K562 (cell line): Measurements from ENCODE around the gene KLHL29. TPM values are rescaled to one million over a fixed set of nuclear protein-coding genes. Genes with fewer than 3 reads are reported as not detected.

ENCODE experiments used
- ATAC-seq: fragments of 200-7000 bp; cut with Tn5 transposase; 3 replicates; pipeline ENCODE4 v1.9.1; 2020; ENCODE audit warnings: moderate library complexity
- BruUV-seq: library from RNA; stranded (reverse); fragments of 400-500 nt; replicated peaks from 2 replicates; lab custom pipeline; 2021; lab: Mats Ljungman, UMichigan
- CTCF ChIA-PET: fragments of 300-600 bp; formaldehyde crosslinking; extraction: SDS; loops from one replicate; lab custom pipeline; 2021; ENCODE audit warnings: low intra/inter-chr PET ratio; lab: Yijun Ruan, JAX
- POLR2A ChIA-PET: fragments of 300-600, 350-650 bp; sonication (Branson Sonifier 250); formaldehyde crosslinking; extraction: SDS; loops from one replicate; lab custom pipeline; 2021; ENCODE audit warnings: antibody characterized with exemption, inconsistent platforms; lab: Yijun Ruan, JAX
- DNase-seq, 4 experiments: peaks; one replicate each; pipeline versions ENCODE4 v3.0.0 to v3.0.0-alpha.2; 2011 to 2018; ENCODE audit warnings: low spot score in 3 of 4, mixed read lengths in 3 of 4; ENCODE audit errors: extremely low read depth in 1 of 4
- FAIRE-seq: peaks from 2 replicates; lab custom pipeline; 2011; peaks lifted over from hg19 to GRCh38; lab: Jason Lieb, UNC
- H2AFZ ChIP-seq: 2 replicates; pipeline ENCODE4 v1.6.0; 2011; ENCODE audit warnings: low read depth, low read length, control low read depth, inconsistent platforms
- H3K27ac ChIP-seq: fragments of 200-600 bp; 3 replicates; pipeline ENCODE4 v1.8.0; 2011; ENCODE audit warnings: low read depth, mild to moderate bottlenecking, control low read depth, inconsistent platforms, low read length, moderate library complexity, mixed read lengths; ENCODE audit errors: extremely low read depth
- H3K27me3 ChIP-seq, 2 experiments: fragments of 300-600 bp in 1 of 2; 2 replicates in 1 of 2; 3 replicates in 1 of 2; pipeline versions ENCODE4 v1.6.0 to v1.8.0; 2011; ENCODE audit warnings: inconsistent platforms in 2 of 2, low read length in 2 of 2, mild to moderate bottlenecking in 1 of 2, mixed read lengths in 1 of 2, moderate library complexity in 1 of 2; ENCODE audit not compliant: control insufficient read depth in 2 of 2, insufficient read depth in 2 of 2
- H3K36me3 ChIP-seq: fragments of 300-600 bp; 3 replicates; pipeline ENCODE4 v1.8.0; 2011; ENCODE audit warnings: mild to moderate bottlenecking, low read length, inconsistent platforms; ENCODE audit not compliant: control insufficient read depth, insufficient read depth
- H3K4me1 ChIP-seq, 2 experiments: fragments of 200-600 bp in 1 of 2; replicated peaks in 1 of 2; 2 replicates in 1 of 2; 3 replicates in 1 of 2; pipeline versions ENCODE4 v1.5.1 to v1.8.0; 2011; ENCODE audit warnings: inconsistent platforms in 2 of 2, low read length in 2 of 2, mild to moderate bottlenecking in 1 of 2, mixed read lengths in 1 of 2, moderate library complexity in 1 of 2; ENCODE audit not compliant: control insufficient read depth in 2 of 2, insufficient read depth in 2 of 2
- H3K4me2 ChIP-seq: 2 replicates; pipeline ENCODE4 v1.6.1; 2011; ENCODE audit warnings: low read length, control low read depth, inconsistent platforms, mixed read lengths; ENCODE audit not compliant: insufficient read depth
- H3K4me3 ChIP-seq: fragments of 200-600 bp; sonication (generic), shearing (Covaris generic); 2 replicates; pipeline ENCODE4 v1.5.1; 2016; ENCODE audit warnings: control low read depth, inconsistent platforms
- H3K79me2 ChIP-seq: fragments of 200-600 bp; 3 replicates; pipeline ENCODE4 v1.8.0; 2011; ENCODE audit warnings: low read length, inconsistent platforms; ENCODE audit not compliant: control insufficient read depth, insufficient read depth
- H3K9ac ChIP-seq, 2 experiments: 2 replicates each; pipeline versions ENCODE4 v1.6.0 to v1.6.1; 2011; ENCODE audit warnings: low read depth in 2 of 2, low read length in 2 of 2, control low read depth in 1 of 2, inconsistent platforms in 1 of 2, mild to moderate bottlenecking in 1 of 2, mixed read lengths in 1 of 2; ENCODE audit not compliant: insufficient read depth in 1 of 2
- H3K9me1 ChIP-seq: one replicate; pipeline ENCODE4 v1.6.0; 2011; ENCODE audit warnings: inconsistent platforms, mild to moderate bottlenecking, low read length, moderate library complexity; ENCODE audit not compliant: control insufficient read depth, insufficient read depth
- H3K9me3 ChIP-seq: replicated peaks from 2 replicates; pipeline ENCODE4 v1.5.1; 2011; ENCODE audit warnings: low read depth, low read length, inconsistent platforms; ENCODE audit not compliant: control insufficient read depth, insufficient read depth
- H4K20me1 ChIP-seq: replicated peaks from 2 replicates; pipeline ENCODE4 v1.6.1; 2011; ENCODE audit warnings: low read length, inconsistent platforms, mixed read lengths; ENCODE audit not compliant: control insufficient read depth, insufficient read depth
- COPS2 ChIP-seq: fragments of 450-650 bp; conservative IDR thresholded peaks from 2 replicates; pipeline ENCODE4 v1.6.1; 2016; ENCODE audit warnings: mild to moderate bottlenecking, moderate library complexity
- HNRNPH1 ChIP-seq: fragments of 200-400 bp; formaldehyde crosslinking; optimal IDR thresholded peaks from 2 replicates; pipeline ENCODE3; 2017; ENCODE audit warnings: low read depth, mild to moderate bottlenecking, low read length, moderate library complexity
- MTA2 ChIP-seq: fragments of 450-650 bp; IDR thresholded peaks from 2 replicates; pipeline ENCODE4 v1.6.1; 2016; ENCODE audit warnings: low read depth
- SAFB ChIP-seq: fragments of 200-400 bp; formaldehyde crosslinking; IDR thresholded peaks from 2 replicates; pipeline ENCODE4 v1.6.1; 2017; ENCODE audit warnings: low read depth, low read length, borderline replicate concordance
- SRF ChIP-seq, 2 experiments: fragments of 250-450, 450-650 bp in 1 of 2; sonication (Bioruptor Pico) in 1 of 2; sonication (generic) in 1 of 2; formaldehyde crosslinking; IDR thresholded peaks; 2 replicates each; pipeline versions ENCODE4 v1.5.0 to v1.5.1; 2020 to 2022; ENCODE audit warnings: mild to moderate bottlenecking in 1 of 2, missing genetic modification reagents in 1 of 2
- STAT5A ChIP-seq: IDR thresholded peaks from 2 replicates; pipeline ENCODE4 v1.6.1; 2012; ENCODE audit warnings: low read length, inconsistent platforms, borderline replicate concordance
- SUPT5H ChIP-seq: fragments of 450-650 bp; IDR thresholded peaks from 2 replicates; pipeline ENCODE4 v1.6.1; 2016
- ZNF444 ChIP-seq: fragments of 250-450 bp; sonication (Bioruptor Pico); IDR thresholded peaks from 2 replicates; pipeline ENCODE4 v1.4.0; 2020; ENCODE audit warnings: mild to moderate bottlenecking, moderate library complexity
- WGBS: fragments of 100-300 bp; shearing (Covaris generic); methylation state at CpG from one replicate; pipeline ENCODE4 v1.1.6; 2016; ENCODE audit warnings: low coverage, mixed read lengths; ENCODE audit not compliant: insufficient coverage; ENCODE audit errors: missing lambda C conversion rate; 5-methylcytosine and 5-hydroxymethylcytosine counted together
- in situ Hi-C: fragments of 300-500 bp; cut with MboI; formaldehyde crosslinking; loops from 4 replicates; pipeline ENCODE4 v1.15.0; 2018; ENCODE audit warnings: inconsistent platforms, mixed read lengths
- intact Hi-C: fragments of 100-400 bp; cut with micrococcal nuclease; formaldehyde crosslinking; loops from 2 replicates; pipeline ENCODE4 v1.14.2; 2022
- polyA plus RNA-seq, 8 experiments: library from polyadenylated mRNA; depleted of rRNA in 4 of 8; stranded (reverse) in 5 of 8; unstranded in 3 of 8; fragments of >200 nt; fragmentation: Nextera tagmentation in 2 of 8; fragmentation: Illumina TruSeq in 1 of 8; extraction: Ambion mirVana in 2 of 8; extraction: Trizol in 1 of 8; gene quantifications; 2 replicates each; pipeline versions ENCODE4 v1.2.1 to v1.2.3, GENCODE V29; 2011 to 2014; ENCODE audit warnings: inconsistent platforms in 1 of 8, missing spikeins in 1 of 8
- total RNA-seq, 7 experiments: library from RNA; depleted of rRNA in 6 of 7; stranded (reverse); fragments of >200 nt in 6 of 7; fragmentation: Illumina TruSeq in 2 of 7; extraction: Trizol in 2 of 7; gene quantifications; 2 replicates each; pipeline versions ENCODE4 v1.2.1 to v1.2.3, GENCODE V29; 2011 to 2021; ENCODE audit warnings: low replicate concordance in 1 of 7
- TF ChIP-seq, protein P1 (sequence below): fragments of 450-650 bp; formaldehyde crosslinking; IDR thresholded peaks from 2 replicates; pipeline ENCODE4 v1.4.0; 2022; ENCODE audit warnings: missing genetic modification characterization
- TF ChIP-seq, protein P2 (sequence below): fragments of 450-650 bp; IDR thresholded peaks from 2 replicates; pipeline ENCODE4 v1.6.1; 2016; ENCODE audit warnings: low read depth, mild to moderate bottlenecking, moderate library complexity

KLHL29 gene
- total and polyA plus RNA-seq, 9 of the 15 experiments (the other 6 are each of a cell fraction or from before 2014, with no cell fraction given), result 0.03 to 0.31 (median 0.08) TPM; not detected in 1

DNA sequence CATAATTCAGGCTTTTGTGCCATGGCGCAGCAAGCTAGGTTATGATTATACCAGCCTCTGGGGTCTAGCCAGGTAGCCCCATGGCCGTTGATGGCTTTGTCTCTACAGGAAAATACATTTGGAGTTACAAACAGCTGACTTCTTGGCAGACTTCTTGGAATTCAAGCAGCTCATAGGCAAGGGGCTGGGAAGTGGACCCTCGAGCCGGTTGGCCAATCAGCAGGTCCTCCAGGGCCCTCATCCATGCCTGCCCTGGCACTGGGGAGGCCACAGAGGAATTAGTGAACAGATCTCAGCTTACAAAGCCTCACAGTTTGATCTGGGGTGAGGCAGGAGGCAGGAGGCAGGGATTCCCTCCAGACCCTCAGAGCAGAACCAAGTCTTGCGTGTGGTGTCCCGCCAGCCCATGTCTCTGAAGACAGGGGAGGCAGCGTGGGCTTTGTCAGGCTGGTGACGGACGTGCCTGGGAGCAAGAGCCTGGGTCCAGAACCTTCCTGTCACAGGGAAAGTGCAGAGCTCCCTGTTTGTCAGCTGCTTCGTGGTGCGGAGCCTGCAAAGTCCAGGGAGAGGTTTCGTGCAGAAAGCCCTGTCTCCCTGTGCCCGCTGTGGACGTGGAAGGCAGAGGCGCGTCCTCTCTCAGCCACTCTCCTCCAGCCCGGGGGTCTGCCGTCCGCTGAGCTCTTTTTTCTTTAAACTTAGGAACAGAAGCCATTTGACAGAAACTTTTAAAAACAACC is 131.7 kb downstream of the KLHL29 start:
- BruUV-seq, result no TSS peak
- Histone ChIP-seq H3K9ac (no peak overlapping the region), H3K4me2 (no peak overlapping the region), H3K4me1 (no peaks in the 10 kb centered on the region), H2AFZ (no peak overlapping the region), H3K27ac (no peak overlapping the region), H3K36me3 (no peaks in the 10 kb centered on the region), H3K27me3 (peaks cover 17 to 64% of the 10 kb centered on the region in 2 experiments; a peak in 3 of 5 replicates), H3K79me2 (no peaks in the 10 kb centered on the region), H3K9me1 (no peaks in the 10 kb centered on the region), H3K9me3 (no peaks in the 10 kb centered on the region), H3K4me3 (no peak overlapping the region), H4K20me1 (0 out of 2 replicates have a peak, but pooled peaks cover 8% of the 10 kb centered on the region)
- DNase-seq, result no peak
- TF ChIP-seq ZNF444 (CRISPR knock-in tag) (no peak), SRF (CRISPR knock-in tag; IDR thresholded peaks at IDR 0.05) (no peak), SUPT5H (no peak), MTA2 (no peak), SAFB (no peak), COPS2 (no peak), HNRNPH1 (no peak), STAT5A (no peak)
- TF ChIP-seq, protein P1, sequence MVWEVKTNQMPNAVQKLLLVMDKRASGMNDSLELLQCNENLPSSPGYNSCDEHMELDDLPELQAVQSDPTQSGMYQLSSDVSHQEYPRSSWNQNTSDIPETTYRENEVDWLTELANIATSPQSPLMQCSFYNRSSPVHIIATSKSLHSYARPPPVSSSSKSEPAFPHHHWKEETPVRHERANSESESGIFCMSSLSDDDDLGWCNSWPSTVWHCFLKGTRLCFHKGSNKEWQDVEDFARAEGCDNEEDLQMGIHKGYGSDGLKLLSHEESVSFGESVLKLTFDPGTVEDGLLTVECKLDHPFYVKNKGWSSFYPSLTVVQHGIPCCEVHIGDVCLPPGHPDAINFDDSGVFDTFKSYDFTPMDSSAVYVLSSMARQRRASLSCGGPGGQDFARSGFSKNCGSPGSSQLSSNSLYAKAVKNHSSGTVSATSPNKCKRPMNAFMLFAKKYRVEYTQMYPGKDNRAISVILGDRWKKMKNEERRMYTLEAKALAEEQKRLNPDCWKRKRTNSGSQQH (CRISPR knock-in tag), result no peak
- TF ChIP-seq, protein P2, sequence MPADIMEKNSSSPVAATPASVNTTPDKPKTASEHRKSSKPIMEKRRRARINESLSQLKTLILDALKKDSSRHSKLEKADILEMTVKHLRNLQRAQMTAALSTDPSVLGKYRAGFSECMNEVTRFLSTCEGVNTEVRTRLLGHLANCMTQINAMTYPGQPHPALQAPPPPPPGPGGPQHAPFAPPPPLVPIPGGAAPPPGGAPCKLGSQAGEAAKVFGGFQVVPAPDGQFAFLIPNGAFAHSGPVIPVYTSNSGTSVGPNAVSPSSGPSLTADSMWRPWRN, result no peak
- FAIRE-seq, result no peak
- intact Hi-C loops (no loop called here), in situ Hi-C loops (no loop called here)
- ChIA-PET POLR2A (interaction anchor here (0.7 to 1.0 kb wide), 2 partner anchors 14 to 16 kb away, joined by 3 read pairs; no protein-coding TSS in a partner anchor), CTCF (no interaction called here)
- under 1% methylated on average over 19 of the region's 19 CpGs for WGBS
- no peak for ATAC-seq
